ENCODE data around the gene ZNF710. TPM values are rescaled to one million over a fixed set of nuclear protein-coding genes. Genes with fewer than 3 reads are reported as not detected.

ZNF710 gene
- total and polyA plus RNA-seq, 9 donors, result 6.1 to 23.5 (median 13.1) TPM

GRCh38 chr15:90075420-90076289 is 74.5 kb downstream of the ZNF710 start:
- Histone ChIP-seq H3K27ac (ENCODE audit: low read length) (peak overlapping the region; percentile 9), H3K4me1 (ENCODE audit: control insufficient read depth, insufficient read depth, low read length) (peaks cover 13% of the 10 kb centered on the region), H3K36me3 (ENCODE audit: control insufficient read depth, insufficient read depth, low read length) (peaks cover 59% of the 10 kb centered on the region), H3K9me3 (replicated peaks; ENCODE audit: control insufficient read depth, low read depth, low read length) (no peaks in the 10 kb centered on the region), H3K27me3 (ENCODE audit: control insufficient read depth, insufficient read depth, low read length) (no peaks in the 10 kb centered on the region), H3K4me3 (ENCODE audit: low read length) (no peak overlapping the region)
- DNase-seq, result peak; percentile 64
- WGBS (ENCODE audit: insufficient coverage), result 24% methylated on average over 6 of the region's 13 CpGs

GRCh38 chr15:90076716-90077115 is 75.6 kb downstream of the ZNF710 start:
- DNase-seq, result no peak
- Histone ChIP-seq H3K36me3 (ENCODE audit: control insufficient read depth, insufficient read depth, low read length) (peaks cover 70% of the 10 kb centered on the region), H3K4me1 (ENCODE audit: control insufficient read depth, insufficient read depth, low read length) (peaks cover 13% of the 10 kb centered on the region), H3K4me3 (ENCODE audit: low read length) (no peak overlapping the region), H3K27ac (ENCODE audit: low read length) (no peak overlapping the region), H3K27me3 (ENCODE audit: control insufficient read depth, insufficient read depth, low read length) (no peaks in the 10 kb centered on the region), H3K9me3 (replicated peaks; ENCODE audit: control insufficient read depth, low read depth, low read length) (no peaks in the 10 kb centered on the region)
- 94% methylated on average over 3 of the region's 6 CpGs for WGBS (ENCODE audit: insufficient coverage)

GRCh38 chr15:90078965-90079364 is 77.8 kb downstream of the ZNF710 start:
- no peaks in the 10 kb centered on the region for H3K27me3 ChIP-seq (ENCODE audit: control insufficient read depth, insufficient read depth, low read length)
- DNase-seq, result no peak
- WGBS (ENCODE audit: insufficient coverage), result 96% methylated on average over 6 of the region's 7 CpGs
- H3K4me3 ChIP-seq (ENCODE audit: low read length), result no peak overlapping the region
- H3K27ac ChIP-seq (ENCODE audit: low read length), result no peak overlapping the region
- H3K9me3 ChIP-seq (replicated peaks; ENCODE audit: control insufficient read depth, low read depth, low read length), result no peaks in the 10 kb centered on the region
- peaks cover 15% of the 10 kb centered on the region for H3K4me1 ChIP-seq (ENCODE audit: control insufficient read depth, insufficient read depth, low read length)
- peaks cover 72% of the 10 kb centered on the region for H3K36me3 ChIP-seq (ENCODE audit: control insufficient read depth, insufficient read depth, low read length)

DNA sequence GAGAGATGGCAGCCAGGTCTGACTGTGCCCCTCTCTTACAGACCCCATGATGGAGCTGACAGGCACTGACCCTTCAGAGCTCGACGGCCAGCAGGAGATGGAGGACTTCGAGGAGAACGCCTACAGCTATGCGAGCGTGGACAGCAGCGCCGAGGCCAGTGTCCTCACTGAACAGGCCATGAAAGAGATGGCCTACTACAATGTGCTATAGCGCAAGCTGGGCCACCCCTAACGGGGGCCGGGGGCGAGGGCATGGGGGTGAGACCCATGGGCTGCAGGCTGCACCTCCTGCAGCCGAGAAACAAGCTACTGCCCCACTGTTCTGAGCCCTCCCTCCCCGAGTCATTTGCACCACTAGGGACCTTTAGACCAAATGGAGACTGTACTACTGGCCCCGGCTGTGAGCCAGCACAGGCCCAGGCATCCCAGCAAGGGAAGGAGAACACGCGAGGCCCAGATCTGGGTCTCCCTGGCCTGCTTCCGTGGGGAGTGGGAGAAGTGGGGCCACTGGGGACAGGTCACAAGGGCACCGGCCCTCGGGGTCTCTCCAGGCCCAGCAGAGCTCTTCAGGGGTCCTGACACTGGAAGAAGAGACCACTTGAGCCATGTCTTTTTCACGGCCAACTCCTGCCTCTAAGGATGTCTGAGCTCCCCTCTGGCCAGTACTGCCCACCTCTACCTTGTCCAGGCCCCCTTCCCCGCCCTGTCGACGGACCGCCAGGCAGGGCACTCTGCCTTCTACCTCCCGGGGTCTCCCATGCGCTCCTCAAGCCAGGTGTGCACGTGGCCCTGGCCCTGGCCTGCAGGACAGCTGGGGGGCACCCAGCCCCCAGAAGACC is 78.7 kb downstream of the ZNF710 start:
- no peak overlapping the region for H3K4me3 ChIP-seq (ENCODE audit: low read length)
- H3K36me3 ChIP-seq (ENCODE audit: control insufficient read depth, insufficient read depth, low read length), result peaks cover 73% of the 10 kb centered on the region
- peaks cover 14% of the 10 kb centered on the region for H3K4me1 ChIP-seq (ENCODE audit: control insufficient read depth, insufficient read depth, low read length)
- DNase-seq, result no peak
- no peaks in the 10 kb centered on the region for H3K9me3 ChIP-seq (replicated peaks; ENCODE audit: control insufficient read depth, low read depth, low read length)
- no peaks in the 10 kb centered on the region for H3K27me3 ChIP-seq (ENCODE audit: control insufficient read depth, insufficient read depth, low read length)
- H3K27ac ChIP-seq (ENCODE audit: low read length), result no peak overlapping the region
- WGBS (ENCODE audit: insufficient coverage), result 85% methylated on average over 24 of the region's 28 CpGs

DNA sequence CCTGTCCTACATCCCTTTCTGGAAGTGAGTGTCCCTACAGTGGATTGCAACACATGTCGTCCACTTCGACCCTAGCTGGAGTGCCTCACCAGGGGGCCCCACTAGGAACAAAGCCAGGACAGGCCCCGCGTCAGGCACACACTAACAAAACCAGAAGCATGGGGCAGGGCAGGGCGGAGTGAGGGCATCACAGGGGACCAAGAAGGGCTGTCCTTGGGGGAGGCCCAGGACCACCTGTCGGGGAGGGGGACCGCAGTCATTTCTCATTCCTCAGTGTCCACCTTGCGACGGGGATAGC is 79.3 kb downstream of the ZNF710 start:
- peaks cover 74% of the 10 kb centered on the region for H3K36me3 ChIP-seq (ENCODE audit: control insufficient read depth, insufficient read depth, low read length)
- no peak overlapping the region for H3K27ac ChIP-seq (ENCODE audit: low read length)
- 65% methylated on average over 7 of the region's 9 CpGs for WGBS (ENCODE audit: insufficient coverage)
- no peak for DNase-seq
- H3K4me1 ChIP-seq (ENCODE audit: control insufficient read depth, insufficient read depth, low read length), result peaks cover 8% of the 10 kb centered on the region
- no peaks in the 10 kb centered on the region for H3K27me3 ChIP-seq (ENCODE audit: control insufficient read depth, insufficient read depth, low read length)
- H3K4me3 ChIP-seq (ENCODE audit: low read length), result no peak overlapping the region
- no peaks in the 10 kb centered on the region for H3K9me3 ChIP-seq (replicated peaks; ENCODE audit: control insufficient read depth, low read depth, low read length)

DNA sequence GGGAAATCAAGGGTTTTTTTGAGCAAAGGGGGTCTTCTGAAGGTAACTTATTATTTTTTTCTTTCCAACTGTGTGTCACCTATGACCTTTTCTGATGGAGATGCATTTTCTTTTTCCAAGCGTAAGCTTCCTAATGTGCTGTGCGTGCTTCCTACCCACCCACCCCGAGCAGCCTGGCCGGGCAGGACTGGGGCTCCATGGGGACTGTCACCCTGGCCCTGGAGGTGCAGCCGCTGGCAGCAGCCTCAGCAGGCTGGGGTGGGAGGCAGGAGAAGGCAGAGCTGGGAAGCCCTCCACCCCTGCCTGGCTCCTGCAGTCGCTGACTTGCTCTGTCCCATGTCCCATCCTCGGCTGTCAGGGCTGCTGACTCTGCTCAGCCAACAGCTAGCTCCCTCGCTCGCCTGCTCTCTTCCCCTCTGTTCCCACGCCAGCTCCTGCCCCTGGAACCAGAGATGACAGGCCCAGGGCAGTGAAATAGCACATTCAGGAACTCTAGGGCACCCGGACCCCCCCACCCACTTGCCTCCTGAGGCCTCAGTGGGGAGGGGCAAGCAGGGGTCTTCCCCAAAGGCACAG is 79.8 kb downstream of the ZNF710 start:
- Histone ChIP-seq H3K4me1 (ENCODE audit: control insufficient read depth, insufficient read depth, low read length) (peaks cover 3% of the 10 kb centered on the region), H3K4me3 (ENCODE audit: low read length) (no peak overlapping the region), H3K27me3 (ENCODE audit: control insufficient read depth, insufficient read depth, low read length) (no peaks in the 10 kb centered on the region), H3K27ac (ENCODE audit: low read length) (no peak overlapping the region), H3K9me3 (replicated peaks; ENCODE audit: control insufficient read depth, low read depth, low read length) (no peaks in the 10 kb centered on the region), H3K36me3 (ENCODE audit: control insufficient read depth, insufficient read depth, low read length) (peaks cover 75% of the 10 kb centered on the region)
- no peak for DNase-seq
- 55% methylated on average over 5 of the region's 11 CpGs for WGBS (ENCODE audit: insufficient coverage)

DNA sequence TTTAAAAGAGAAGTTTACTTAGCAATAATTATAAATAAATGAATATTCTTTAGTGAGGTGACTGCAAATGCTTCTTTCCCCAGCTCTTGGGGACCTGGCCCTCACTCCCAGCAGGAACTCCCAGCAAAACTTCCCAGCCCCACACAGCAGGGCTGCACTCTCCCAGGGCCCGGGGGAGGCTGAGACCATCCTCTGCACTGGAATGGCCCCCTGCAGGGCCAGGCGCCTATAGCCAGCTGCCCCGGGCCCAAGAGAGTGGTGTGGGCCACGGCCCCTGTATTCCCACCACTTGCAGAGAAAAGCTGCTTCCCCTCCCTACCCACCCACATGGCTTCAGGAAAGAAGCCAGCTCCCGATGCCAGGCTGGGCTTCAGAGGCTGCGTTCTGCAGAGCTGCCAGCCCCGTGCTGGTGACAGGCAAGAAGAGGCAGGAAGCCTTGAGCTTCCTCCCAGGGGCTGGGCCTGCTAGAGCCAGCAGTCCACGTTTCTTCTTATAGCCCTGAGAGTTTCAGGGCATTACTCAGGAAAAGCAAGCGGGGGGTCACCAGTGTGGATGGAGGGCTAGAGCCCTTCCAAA is 81.1 kb downstream of the ZNF710 start:
- WGBS (ENCODE audit: insufficient coverage), result 35% methylated on average over 7 of the region's 9 CpGs
- H3K9me3 ChIP-seq (replicated peaks; ENCODE audit: control insufficient read depth, low read depth, low read length), result no peaks in the 10 kb centered on the region
- no peaks in the 10 kb centered on the region for H3K27me3 ChIP-seq (ENCODE audit: control insufficient read depth, insufficient read depth, low read length)
- no peak overlapping the region for H3K27ac ChIP-seq (ENCODE audit: low read length)
- no peak for DNase-seq
- H3K4me3 ChIP-seq (ENCODE audit: low read length), result no peak overlapping the region
- peaks cover 84% of the 10 kb centered on the region for H3K36me3 ChIP-seq (ENCODE audit: control insufficient read depth, insufficient read depth, low read length)
- H3K4me1 ChIP-seq (ENCODE audit: control insufficient read depth, insufficient read depth, low read length), result peaks cover 2% of the 10 kb centered on the region

DNA sequence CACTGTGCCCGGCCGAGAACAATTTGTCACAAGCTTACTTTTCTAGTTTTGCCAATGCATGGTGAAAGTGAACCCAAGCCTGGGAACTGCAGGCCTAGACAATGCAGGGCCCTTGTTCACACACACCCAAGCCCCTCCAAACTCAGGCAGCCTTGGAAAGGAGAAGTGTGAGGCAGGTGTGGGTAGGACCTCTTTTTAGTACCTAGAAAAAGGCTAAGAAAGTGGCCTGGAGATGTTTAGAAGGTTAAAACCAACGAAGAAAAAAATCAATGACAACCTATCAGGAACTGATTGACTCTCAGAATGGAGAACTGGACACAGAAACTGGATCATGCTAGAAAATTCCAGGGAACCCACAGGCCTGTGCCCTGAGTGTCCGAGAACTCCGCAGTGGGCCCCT is 82.3 kb downstream of the ZNF710 start:
- H3K4me1 ChIP-seq (ENCODE audit: control insufficient read depth, insufficient read depth, low read length), result peaks cover 2% of the 10 kb centered on the region
- H3K27me3 ChIP-seq (ENCODE audit: control insufficient read depth, insufficient read depth, low read length), result no peaks in the 10 kb centered on the region
- DNase-seq, result no peak
- H3K4me3 ChIP-seq (ENCODE audit: low read length), result no peak overlapping the region
- H3K36me3 ChIP-seq (ENCODE audit: control insufficient read depth, insufficient read depth, low read length), result peaks cover 92% of the 10 kb centered on the region
- no peaks in the 10 kb centered on the region for H3K9me3 ChIP-seq (replicated peaks; ENCODE audit: control insufficient read depth, low read depth, low read length)
- no peak overlapping the region for H3K27ac ChIP-seq (ENCODE audit: low read length)
- WGBS (ENCODE audit: insufficient coverage), result 94% methylated on average over 2 of the region's 5 CpGs

DNA sequence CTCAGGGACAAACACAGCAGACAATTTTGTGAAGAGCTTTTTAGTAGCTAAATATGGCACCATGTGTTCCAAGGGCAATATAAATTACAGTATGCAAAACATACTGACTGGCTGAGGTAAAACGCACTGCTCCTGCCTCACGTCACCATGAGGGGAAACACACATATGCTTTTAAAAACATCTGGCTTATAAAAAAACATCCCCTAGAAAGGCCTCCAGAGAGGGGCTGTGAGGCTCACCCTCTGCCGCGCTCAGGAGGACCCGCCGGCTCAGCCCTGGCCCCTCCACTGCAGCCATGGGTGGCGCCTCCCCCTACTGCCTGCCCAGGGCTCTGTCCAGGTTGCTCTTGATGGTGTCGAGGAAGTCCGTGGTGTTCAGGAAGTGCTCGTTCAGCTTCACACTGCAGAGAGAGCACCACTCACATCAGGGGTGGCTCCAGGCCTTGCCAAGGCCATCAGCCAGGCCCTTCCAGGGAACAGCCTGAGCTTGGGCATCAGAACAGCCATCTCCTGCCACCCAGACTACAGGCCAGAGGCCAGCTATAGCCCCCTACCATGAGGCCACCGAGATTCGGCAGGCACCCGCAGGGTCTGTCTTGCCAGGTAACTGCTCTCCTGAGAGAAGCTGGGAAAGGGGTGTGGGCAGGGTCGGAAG is 83.0 kb downstream of the ZNF710 start:
- WGBS (ENCODE audit: insufficient coverage), result 75% methylated on average over 3 of the region's 14 CpGs

More for the DNA sequence above, 83.0 kb downstream of the ZNF710 start:
- H3K27me3 ChIP-seq (ENCODE audit: control insufficient read depth, insufficient read depth, low read length), result no peaks in the 10 kb centered on the region
- peaks cover 90% of the 10 kb centered on the region for H3K36me3 ChIP-seq (ENCODE audit: control insufficient read depth, insufficient read depth, low read length)
- no peak overlapping the region for H3K27ac ChIP-seq (ENCODE audit: low read length)
- H3K9me3 ChIP-seq (replicated peaks; ENCODE audit: control insufficient read depth, low read depth, low read length), result no peaks in the 10 kb centered on the region
- no peak overlapping the region for H3K4me3 ChIP-seq (ENCODE audit: low read length)
- DNase-seq, result no peak
- peaks cover 2% of the 10 kb centered on the region for H3K4me1 ChIP-seq (ENCODE audit: control insufficient read depth, insufficient read depth, low read length)

Measured in muscle of leg (tissue), 11 donors.